ENCODE results near the gene ZFP1.

- TF ChIP-seq CTCF (IDR thresholded peaks at IDR 0.05) (no peak), EP300 (IDR thresholded peaks at IDR 0.05) (no peak), POLR2A (IDR thresholded peaks at IDR 0.05) (no peak)
Observed at GRCh38 chr16:75106351-75107274, 41.7 kb upstream of the ZFP1 start.

Measured in upper lobe of left lung (tissue), 4 donors.